ENCODE data around the gene RPL5.
A peak's percentile ranks its signal among the peaks of the same experiment; 100 is the strongest.

Gene RPL5

GRCh38 chr1:92858564-92859399 lies 26.9 kb downstream of the RPL5 start:
- H3K4me3 ChIP-seq (ENCODE audit: low read depth, low read length), result no peak overlapping the region
- peak; percentile 84 for DNase-seq (ENCODE audit: low read depth, low spot score)
- peak; percentile 87 for TF ChIP-seq CTCF (IDR thresholded peaks at IDR 0.05; ENCODE audit: low read depth, low read length)
- in situ Hi-C loops (cut with HindIII; ENCODE audit: low sequenced_read_pairs), result no loop called here

GRCh38 chr1:92859400-92860039 lies 27.7 kb downstream of the RPL5 start:
- in situ Hi-C loops (cut with HindIII; ENCODE audit: low sequenced_read_pairs), result no loop called here
- DNase-seq (ENCODE audit: low read depth, low spot score), result no peak
- no peak for TF ChIP-seq CTCF (IDR thresholded peaks at IDR 0.05; ENCODE audit: low read depth, low read length)
- no peak overlapping the region for H3K4me3 ChIP-seq (ENCODE audit: low read depth, low read length)

GRCh38 chr1:92862605-92863004 lies 30.8 kb downstream of the RPL5 start:
- no peak for TF ChIP-seq CTCF (IDR thresholded peaks at IDR 0.05; ENCODE audit: low read depth, low read length)
- in situ Hi-C loops (cut with HindIII; ENCODE audit: low sequenced_read_pairs), result no loop called here
- H3K4me3 ChIP-seq (ENCODE audit: low read depth, low read length), result no peak overlapping the region
- no peak for DNase-seq (ENCODE audit: low read depth, low spot score)

- no peak overlapping the region for H3K4me3 ChIP-seq (ENCODE audit: low read depth, low read length)
- TF ChIP-seq CTCF (IDR thresholded peaks at IDR 0.05; ENCODE audit: low read depth, low read length), result no peak
- no peak for DNase-seq (ENCODE audit: low read depth, low spot score)
- in situ Hi-C loops (cut with HindIII; ENCODE audit: low sequenced_read_pairs), result no loop called here
Measured at GRCh38 chr1:92864131-92864530, 32.3 kb downstream of the RPL5 start.

GRCh38 chr1:92870591-92870990 lies 38.8 kb downstream of the RPL5 start:
- TF ChIP-seq CTCF (IDR thresholded peaks at IDR 0.05; ENCODE audit: low read depth, low read length), result no peak
- DNase-seq (ENCODE audit: low read depth, low spot score), result no peak
- no peak overlapping the region for H3K4me3 ChIP-seq (ENCODE audit: low read depth, low read length)
- in situ Hi-C loops (cut with HindIII; ENCODE audit: low sequenced_read_pairs), result no loop called here

- H3K4me3 ChIP-seq (ENCODE audit: low read depth, low read length), result no peak overlapping the region
- no peak for DNase-seq (ENCODE audit: low read depth, low spot score)
Measured at GRCh38 chr1:92872719-92873118, 40.9 kb downstream of the RPL5 start.

More at GRCh38 chr1:92872719-92873118, 40.9 kb downstream of the RPL5 start:
- no peak for TF ChIP-seq CTCF (IDR thresholded peaks at IDR 0.05; ENCODE audit: low read depth, low read length)
- in situ Hi-C loops (cut with HindIII; ENCODE audit: low sequenced_read_pairs), result no loop called here
